ENCODE results near the gene TNIP1. TPM values are rescaled to one million over a fixed set of nuclear protein-coding genes. Genes with fewer than 3 reads are reported as not detected.

Gene TNIP1
- polyA plus RNA-seq, 2 of the 4 experiments (the other 2 are of a cell fraction): 48.4 to 53.4 TPM

- Histone ChIP-seq H3K4me3 (no peak overlapping the region), H3K9me3 (no peaks in the 10 kb centered on the region), H3K4me1 (peaks cover 12% of the 10 kb centered on the region), H3K4me2 (no peak overlapping the region), H3K27ac (no peak overlapping the region)
- CTCF ChIA-PET: interaction anchor here (0.7 to 13.9 kb wide), 24 partner anchors 9 to 281 kb away, joined by 3 to 704 read pairs (median 5); partner anchors contain the start of genes ANXA6, GM2A and TNIP1
- POLR2A ChIA-PET: no interaction called here
- 81% methylated on average over 13 of the region's 13 CpGs for WGBS (ENCODE audit: missing lambda C conversion rate)
- DNase-seq (ENCODE audit: low read depth in 1 of 2, low spot score in 1 of 2) (peak in 1 of 2 experiments; percentile 28), FAIRE-seq (no peak), ATAC-seq (peak; percentile 75 to 78; a peak in 5 of 6 replicates)
- peak; percentile 26; the same call in 1 of the 3 replicates for TF ChIP-seq SMC3 (IDR thresholded peaks at IDR 0.05)
- TF ChIP-seq CTCF (IDR thresholded peaks at IDR 0.05): peak; percentile 45
- no peak for TF ChIP-seq POLR2A (IDR thresholded peaks at IDR 0.05; ENCODE audit: low read length)
- TF ChIP-seq RAD21 (conservative IDR thresholded peaks at IDR 0.05 in 1 of 2, IDR thresholded peaks at IDR 0.05 in 1 of 2): peak; percentile 16 to 46; a peak in 1 of 5 replicates
- TF ChIP-seq ZC3H11A (IDR thresholded peaks at IDR 0.05): no peak
These were observed 32.9 kb downstream of the TNIP1 start for GRCh38 chr5:151047814-151048425.

DNA sequence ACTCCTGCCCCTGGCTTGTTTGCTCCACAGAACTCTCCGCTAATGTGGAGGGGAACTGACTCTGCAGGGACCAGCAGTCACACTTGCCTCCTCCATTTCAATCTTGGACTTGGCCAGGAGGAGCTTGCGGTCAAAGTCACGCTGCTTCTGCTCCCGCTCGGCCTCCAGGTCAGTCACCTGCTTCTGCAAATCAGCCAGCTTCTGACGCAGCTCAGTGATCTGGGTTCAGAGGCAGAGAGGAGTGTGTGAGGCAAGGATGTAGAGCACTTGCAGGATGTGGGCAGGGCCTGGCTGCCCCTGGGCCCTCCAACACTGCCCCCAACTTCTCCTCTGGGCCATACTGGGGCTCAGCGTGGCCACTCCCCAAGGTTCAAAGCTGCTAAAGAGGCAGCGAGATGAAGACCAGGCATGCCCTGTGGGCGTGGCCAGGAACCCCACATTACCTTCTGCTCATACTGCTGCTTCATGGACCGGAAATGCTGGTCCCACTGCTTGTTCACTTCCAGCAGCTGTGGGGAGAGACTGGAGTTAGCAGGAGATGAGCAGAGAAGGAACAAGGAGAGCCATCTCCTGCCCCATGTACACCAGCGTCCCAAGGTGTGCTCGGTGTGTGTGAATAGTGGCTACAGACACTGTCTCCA is 38.3 kb downstream of the TNIP1 start:
- no peak overlapping the region for H3K4me3 ChIP-seq
- no peak overlapping the region for H3K4me2 ChIP-seq
- H3K9me3 ChIP-seq: no peaks in the 10 kb centered on the region
- ChIA-PET POLR2A (no interaction called here), CTCF (interaction anchor here (1.0 to 15.1 kb wide), 8 partner anchors 8 to 125 kb away, joined by 3 to 151 read pairs (median 5); no protein-coding TSS in a partner anchor)
- DNase-seq (ENCODE audit: low read depth in 1 of 2, low spot score in 1 of 2) (no peak), FAIRE-seq (no peak), ATAC-seq (no peak)
- WGBS (ENCODE audit: missing lambda C conversion rate): 95% methylated on average over 12 of the region's 12 CpGs
- no peak overlapping the region for H3K27ac ChIP-seq
- TF ChIP-seq HOXA7 (CRISPR knock-in tag; IDR thresholded peaks at IDR 0.05) (no peak), KDM1A (IDR thresholded peaks at IDR 0.05; ENCODE audit: low read depth) (no peak), MAZ (IDR thresholded peaks at IDR 0.05; ENCODE audit: borderline replicate concordance, low read depth, low read length) (no peak), RCOR1 (IDR thresholded peaks at IDR 0.05; ENCODE audit: low read depth, low read length) (no peak), EP300 (IDR thresholded peaks at IDR 0.05) (no peak), EHMT2 (IDR thresholded peaks at IDR 0.05; ENCODE audit: low read depth) (no peak), CHD4 (IDR thresholded peaks at IDR 0.05; ENCODE audit: borderline replicate concordance) (no peak), TP53 (CRISPR knock-in tag; IDR thresholded peaks at IDR 0.05) (no peak)
- TF ChIP-seq, protein P1, sequence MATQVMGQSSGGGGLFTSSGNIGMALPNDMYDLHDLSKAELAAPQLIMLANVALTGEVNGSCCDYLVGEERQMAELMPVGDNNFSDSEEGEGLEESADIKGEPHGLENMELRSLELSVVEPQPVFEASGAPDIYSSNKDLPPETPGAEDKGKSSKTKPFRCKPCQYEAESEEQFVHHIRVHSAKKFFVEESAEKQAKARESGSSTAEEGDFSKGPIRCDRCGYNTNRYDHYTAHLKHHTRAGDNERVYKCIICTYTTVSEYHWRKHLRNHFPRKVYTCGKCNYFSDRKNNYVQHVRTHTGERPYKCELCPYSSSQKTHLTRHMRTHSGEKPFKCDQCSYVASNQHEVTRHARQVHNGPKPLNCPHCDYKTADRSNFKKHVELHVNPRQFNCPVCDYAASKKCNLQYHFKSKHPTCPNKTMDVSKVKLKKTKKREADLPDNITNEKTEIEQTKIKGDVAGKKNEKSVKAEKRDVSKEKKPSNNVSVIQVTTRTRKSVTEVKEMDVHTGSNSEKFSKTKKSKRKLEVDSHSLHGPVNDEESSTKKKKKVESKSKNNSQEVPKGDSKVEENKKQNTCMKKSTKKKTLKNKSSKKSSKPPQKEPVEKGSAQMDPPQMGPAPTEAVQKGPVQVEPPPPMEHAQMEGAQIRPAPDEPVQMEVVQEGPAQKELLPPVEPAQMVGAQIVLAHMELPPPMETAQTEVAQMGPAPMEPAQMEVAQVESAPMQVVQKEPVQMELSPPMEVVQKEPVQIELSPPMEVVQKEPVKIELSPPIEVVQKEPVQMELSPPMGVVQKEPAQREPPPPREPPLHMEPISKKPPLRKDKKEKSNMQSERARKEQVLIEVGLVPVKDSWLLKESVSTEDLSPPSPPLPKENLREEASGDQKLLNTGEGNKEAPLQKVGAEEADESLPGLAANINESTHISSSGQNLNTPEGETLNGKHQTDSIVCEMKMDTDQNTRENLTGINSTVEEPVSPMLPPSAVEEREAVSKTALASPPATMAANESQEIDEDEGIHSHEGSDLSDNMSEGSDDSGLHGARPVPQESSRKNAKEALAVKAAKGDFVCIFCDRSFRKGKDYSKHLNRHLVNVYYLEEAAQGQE (IDR thresholded peaks at IDR 0.05): no peak
- TF ChIP-seq, protein P2, sequence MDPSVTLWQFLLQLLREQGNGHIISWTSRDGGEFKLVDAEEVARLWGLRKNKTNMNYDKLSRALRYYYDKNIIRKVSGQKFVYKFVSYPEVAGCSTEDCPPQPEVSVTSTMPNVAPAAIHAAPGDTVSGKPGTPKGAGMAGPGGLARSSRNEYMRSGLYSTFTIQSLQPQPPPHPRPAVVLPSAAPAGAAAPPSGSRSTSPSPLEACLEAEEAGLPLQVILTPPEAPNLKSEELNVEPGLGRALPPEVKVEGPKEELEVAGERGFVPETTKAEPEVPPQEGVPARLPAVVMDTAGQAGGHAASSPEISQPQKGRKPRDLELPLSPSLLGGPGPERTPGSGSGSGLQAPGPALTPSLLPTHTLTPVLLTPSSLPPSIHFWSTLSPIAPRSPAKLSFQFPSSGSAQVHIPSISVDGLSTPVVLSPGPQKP (IDR thresholded peaks at IDR 0.05; ENCODE audit: low read depth, low read length): no peak
- peaks cover 34% of the 10 kb centered on the region for H3K4me1 ChIP-seq

All from A549 (cell line).